GM12872 (cell line): Measurements from ENCODE around the gene FRRS1L.

Experiments used
- TF ChIP-seq, protein P1 (sequence below): IDR thresholded peaks from 3 replicates; pipeline ENCODE4 v1.5.1; 2011; ENCODE audit warnings: low read depth, mild to moderate bottlenecking, low read length, moderate library complexity; ENCODE audit not compliant: insufficient read depth

FRRS1L gene

DNA sequence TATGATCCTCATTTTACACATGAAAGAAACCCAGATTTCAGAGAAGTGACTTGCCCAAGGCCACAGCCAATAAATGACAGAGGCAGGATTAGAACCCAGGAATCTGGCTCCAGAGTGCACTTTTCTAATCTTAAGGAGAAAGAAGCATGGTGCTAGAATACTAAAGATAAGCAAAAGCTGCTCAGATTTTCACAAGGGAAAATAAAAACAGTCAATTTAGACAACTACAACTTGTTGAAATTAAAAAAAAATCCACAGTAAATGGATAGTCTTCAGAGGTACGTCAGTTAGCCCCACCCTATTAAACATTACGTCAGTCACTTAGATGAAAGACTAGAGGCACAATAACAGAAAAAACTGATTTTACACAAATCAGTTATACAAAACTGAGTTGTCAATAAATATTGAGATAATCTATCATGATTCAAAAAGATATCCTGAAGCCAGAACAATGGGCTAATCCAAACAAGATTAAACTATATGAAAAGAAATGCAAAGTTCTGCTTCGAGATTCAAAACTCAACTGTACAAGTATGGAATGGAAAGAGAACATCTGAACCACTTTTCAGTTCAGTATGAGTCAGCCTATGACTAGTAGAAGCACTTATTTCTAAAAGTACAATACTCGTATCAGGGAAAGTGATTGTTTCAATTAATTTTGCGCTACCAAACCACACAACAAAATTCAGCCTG, 56.6 kb downstream of the FRRS1L start:
- TF ChIP-seq, protein P1, sequence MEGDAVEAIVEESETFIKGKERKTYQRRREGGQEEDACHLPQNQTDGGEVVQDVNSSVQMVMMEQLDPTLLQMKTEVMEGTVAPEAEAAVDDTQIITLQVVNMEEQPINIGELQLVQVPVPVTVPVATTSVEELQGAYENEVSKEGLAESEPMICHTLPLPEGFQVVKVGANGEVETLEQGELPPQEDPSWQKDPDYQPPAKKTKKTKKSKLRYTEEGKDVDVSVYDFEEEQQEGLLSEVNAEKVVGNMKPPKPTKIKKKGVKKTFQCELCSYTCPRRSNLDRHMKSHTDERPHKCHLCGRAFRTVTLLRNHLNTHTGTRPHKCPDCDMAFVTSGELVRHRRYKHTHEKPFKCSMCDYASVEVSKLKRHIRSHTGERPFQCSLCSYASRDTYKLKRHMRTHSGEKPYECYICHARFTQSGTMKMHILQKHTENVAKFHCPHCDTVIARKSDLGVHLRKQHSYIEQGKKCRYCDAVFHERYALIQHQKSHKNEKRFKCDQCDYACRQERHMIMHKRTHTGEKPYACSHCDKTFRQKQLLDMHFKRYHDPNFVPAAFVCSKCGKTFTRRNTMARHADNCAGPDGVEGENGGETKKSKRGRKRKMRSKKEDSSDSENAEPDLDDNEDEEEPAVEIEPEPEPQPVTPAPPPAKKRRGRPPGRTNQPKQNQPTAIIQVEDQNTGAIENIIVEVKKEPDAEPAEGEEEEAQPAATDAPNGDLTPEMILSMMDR: no peak

DNA sequence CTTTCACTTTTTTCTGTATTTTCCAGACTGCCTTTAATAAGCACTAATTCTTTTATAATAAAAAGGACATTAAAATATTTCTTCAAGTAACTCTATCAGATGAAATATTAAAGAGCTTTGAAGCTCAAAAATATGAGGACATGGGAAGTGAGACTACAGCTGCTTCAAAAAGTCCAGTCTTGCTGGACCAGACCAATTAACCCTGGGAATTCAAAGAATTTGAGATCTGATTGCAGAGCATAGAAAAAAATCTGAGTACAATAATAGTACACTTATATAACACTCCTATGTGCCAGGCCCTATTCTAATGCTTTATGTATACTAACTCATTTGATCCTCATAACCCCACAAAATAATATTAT, 57.1 kb downstream of the FRRS1L start:
- TF ChIP-seq, protein P1: no peak

DNA sequence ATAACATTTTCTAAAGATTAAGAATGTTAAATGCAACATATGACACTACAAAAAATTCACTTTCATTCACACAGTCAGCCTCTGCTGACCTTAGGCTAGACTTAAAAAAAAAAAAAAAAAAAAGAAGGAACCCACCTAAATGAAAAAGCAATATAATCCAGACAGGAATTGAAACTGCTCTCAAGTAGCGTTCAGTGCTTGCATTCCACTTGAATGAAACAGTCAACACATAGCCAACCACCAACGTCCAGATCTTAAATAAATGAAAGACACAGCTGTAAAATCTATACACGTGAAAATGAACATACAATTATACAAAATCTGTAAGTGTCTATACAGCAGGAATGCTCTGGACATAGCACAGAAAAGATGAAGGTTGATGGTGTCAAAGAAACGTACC, 58.7 kb downstream of the FRRS1L start:
- TF ChIP-seq, protein P1: no peak

DNA sequence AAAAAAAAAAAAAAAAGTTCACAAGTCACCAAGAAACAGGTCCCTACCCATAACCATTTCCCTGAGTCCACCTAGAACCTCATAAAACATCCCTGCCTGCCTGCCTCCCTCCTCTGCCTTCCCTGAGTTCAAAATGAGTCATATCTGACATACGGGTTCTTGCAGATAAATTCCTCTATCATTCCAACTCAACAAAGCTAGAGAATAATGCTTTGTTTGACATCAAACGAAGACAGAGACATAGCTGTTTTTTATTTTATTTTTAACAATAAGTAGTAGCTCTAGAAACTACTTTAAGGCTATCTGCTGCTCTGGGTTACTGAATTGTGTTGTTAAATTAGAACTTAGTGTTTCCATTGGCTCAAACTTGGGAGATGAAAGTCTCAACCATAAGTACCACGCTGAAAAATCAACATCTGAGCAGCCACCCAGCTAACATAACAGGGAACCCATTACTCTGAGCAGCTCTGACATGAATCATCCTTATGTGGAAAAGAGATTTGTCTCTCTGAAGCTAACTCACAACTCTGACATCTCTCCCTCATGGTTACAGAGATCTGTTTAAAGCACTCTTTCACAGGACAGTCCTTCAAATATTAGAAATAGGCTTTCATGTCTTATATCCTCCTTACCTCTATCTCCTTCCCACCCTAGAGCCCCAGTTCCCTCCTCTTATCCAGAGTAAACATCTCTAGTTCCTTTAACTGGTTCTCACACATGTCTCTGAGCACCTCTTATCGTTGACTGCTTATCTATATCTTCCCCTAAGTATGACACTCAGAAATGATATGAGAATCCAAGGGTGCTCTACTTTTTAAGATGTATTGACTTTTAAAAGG, 59.4 kb downstream of the FRRS1L start:
- TF ChIP-seq, protein P1: no peak

DNA sequence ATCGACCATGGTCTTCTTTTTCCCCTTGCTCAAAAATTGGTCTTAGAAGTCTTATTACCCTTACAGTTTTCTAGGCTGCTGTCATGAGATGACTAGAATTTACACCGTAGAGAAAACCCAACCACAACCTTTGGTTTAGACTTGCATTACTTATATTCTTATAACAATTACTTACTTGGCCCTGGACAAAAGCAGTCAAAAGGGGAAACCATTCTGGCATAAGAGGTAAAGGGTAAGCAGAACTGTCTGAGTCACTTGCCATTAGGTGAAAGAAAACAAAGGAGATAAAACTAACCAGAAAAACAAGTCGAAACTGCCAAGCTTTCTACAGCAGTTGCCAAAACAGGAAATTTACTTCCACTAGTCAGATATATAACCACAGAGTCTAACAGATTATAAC, 65.2 kb downstream of the FRRS1L start:
- TF ChIP-seq, protein P1: no peak

DNA sequence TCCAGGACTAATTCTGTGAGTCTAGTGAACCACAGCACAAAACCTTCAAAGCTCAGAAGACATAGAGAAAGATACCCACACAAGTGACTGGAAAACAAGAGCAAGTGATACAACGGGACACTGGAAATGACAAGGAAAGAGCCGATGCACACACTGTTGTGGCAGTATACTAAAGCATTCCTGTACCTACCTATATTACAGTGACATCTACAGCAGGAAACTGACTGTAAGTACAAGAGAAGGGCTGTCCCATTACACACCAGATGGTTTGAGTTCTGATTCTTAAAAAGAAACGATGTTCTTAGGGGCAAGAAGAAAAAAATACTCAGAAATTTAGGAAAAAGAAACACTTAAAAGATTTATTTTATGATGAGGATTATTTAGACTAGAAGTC, 65.8 kb downstream of the FRRS1L start:
- TF ChIP-seq, protein P1: no peak

DNA sequence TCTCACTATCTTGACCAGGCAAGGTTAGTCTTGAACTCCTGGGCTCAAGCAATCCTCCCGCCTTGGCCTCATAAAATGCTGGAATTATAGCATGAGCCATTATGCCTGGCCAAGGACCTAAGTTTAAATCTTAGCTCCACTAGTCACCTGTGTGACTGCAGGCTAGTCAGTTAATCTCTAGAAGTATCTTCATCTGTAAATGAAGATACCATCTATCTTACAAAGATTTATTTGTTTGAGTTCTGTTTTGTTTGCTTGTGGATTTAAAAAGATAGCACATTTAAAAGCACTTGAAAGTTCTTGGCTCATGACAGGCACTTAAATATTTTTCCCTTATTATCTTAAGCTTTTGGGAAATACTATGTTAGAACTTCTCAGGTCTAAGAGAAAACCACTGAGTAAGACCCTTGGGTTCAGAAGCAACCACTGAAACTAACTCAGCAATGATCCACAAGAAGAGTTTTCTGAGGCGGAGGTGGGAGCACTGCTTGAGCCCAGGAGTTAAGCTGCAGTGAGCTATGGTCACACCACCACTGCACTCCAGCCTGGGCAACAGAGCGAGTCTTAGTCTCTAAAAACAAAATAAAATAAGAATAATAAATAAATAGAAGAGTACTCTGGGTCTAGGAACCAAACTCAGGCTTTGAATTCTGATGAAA, 66.4 kb downstream of the FRRS1L start:
- TF ChIP-seq, protein P1: no peak
